MCF 10A (cell line): ENCODE results near the gene SBK2. TPM values are rescaled to one million over a fixed set of nuclear protein-coding genes. Genes with fewer than 3 reads are reported as not detected.

Source experiments
- BruUV-seq: library from RNA; stranded (reverse); fragments of 400-500 nt; replicated peaks from 2 replicates; lab custom pipeline; 2021; lab: Mats Ljungman, UMichigan
- CTCF ChIA-PET: fragments of 300-600 bp; sonication (Branson Sonifier 250); formaldehyde crosslinking; extraction: SDS; loops from one replicate; lab custom pipeline; 2021; ENCODE audit warnings: antibody characterized with exemption, inconsistent platforms; lab: Yijun Ruan, JAX
- POLR2A ChIA-PET: fragments of 300-600, 350-650 bp; sonication (Branson Sonifier 250); formaldehyde crosslinking; extraction: SDS; loops from one replicate; lab custom pipeline; 2020; ENCODE audit warnings: antibody characterized with exemption, inconsistent platforms; lab: Yijun Ruan, JAX
- DNase-seq: peaks from one replicate; pipeline ENCODE4 v3.0.0-alpha.2; 2018; ENCODE audit not compliant: unreplicated experiment
- H3K27ac Mint-ChIP-seq: one replicate; pipeline ENCODE4 v1.8.0; 2022; ENCODE audit warnings: mild to moderate bottlenecking, low read depth, mixed read lengths; ENCODE audit not compliant: unreplicated experiment
- H3K27me3 Mint-ChIP-seq: one replicate; pipeline ENCODE4 v1.8.0; 2022; ENCODE audit warnings: mixed read lengths; ENCODE audit not compliant: insufficient read depth, unreplicated experiment
- H3K36me3 Mint-ChIP-seq: one replicate; pipeline ENCODE4 v1.8.0; 2022; ENCODE audit warnings: mild to moderate bottlenecking, moderate library complexity, mixed read lengths; ENCODE audit not compliant: insufficient read depth, unreplicated experiment
- H3K4me1 Mint-ChIP-seq: one replicate; pipeline ENCODE4 v1.8.0; 2022; ENCODE audit warnings: mixed read lengths; ENCODE audit not compliant: insufficient read depth, unreplicated experiment
- H3K4me3 Mint-ChIP-seq: one replicate; pipeline ENCODE4 v1.8.0; 2022; ENCODE audit warnings: mild to moderate bottlenecking, moderate library complexity, mixed read lengths; ENCODE audit not compliant: unreplicated experiment
- H3K9me3 Mint-ChIP-seq: one replicate; pipeline ENCODE4 v1.8.0; 2022; ENCODE audit warnings: mixed read lengths; ENCODE audit not compliant: unreplicated experiment
- intact Hi-C: fragments of 100-400 bp; cut with micrococcal nuclease; formaldehyde crosslinking; loops from 2 replicates; pipeline ENCODE4 v1.14.1; 2022
- total RNA-seq: library from RNA; stranded (reverse); gene quantifications from 2 replicates; pipeline ENCODE4 v1.2.3, GENCODE V29; 2022
- TF ChIP-seq, protein P1 (sequence below): fragments of 200-600 bp; IDR thresholded peaks from one replicate; pipeline ENCODE4 v1.8.0; 2022; ENCODE audit warnings: antibody characterized with exemption, mild to moderate bottlenecking; ENCODE audit not compliant: unreplicated experiment

SBK2 gene
- total RNA-seq, 1 experiment from 2014 or later = not detected

DNA sequence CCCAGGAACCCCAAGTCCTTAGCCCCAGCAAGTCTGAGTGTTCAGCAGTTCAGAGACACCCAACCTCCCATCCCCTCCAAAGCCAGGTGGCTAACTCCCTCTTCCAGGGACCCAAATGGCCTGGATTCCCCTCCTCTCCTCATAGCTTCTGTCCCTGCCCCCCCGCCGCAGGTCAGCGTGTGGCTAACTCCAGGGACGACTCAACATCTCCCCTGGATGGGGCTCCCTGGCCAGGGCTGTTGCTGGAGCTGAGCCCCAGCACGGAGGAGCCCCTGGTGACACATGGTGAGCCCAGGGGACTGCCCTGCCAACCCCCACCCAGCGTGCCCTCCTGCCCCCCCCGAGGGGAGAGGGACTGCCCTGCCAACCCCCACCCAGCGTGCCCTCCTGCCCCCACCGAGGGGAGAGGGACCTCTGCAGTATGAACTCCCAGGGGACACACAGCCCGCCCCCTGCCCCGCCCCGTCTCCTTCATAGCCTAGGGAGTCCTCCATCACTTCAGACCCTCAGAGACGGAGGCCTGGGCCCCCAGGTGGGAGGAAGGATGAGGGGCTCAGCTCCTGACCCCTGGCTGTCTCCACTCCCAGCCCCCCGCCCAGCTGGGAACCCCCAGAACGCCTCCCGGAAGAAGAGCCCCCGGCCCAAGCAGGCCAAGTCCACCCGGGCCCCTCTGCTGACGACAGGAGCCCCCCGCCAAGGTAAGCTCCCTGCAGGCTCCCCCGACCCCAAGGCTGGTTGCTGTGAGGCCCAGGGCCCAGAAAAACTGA is 47.0 kb downstream of the SBK2 start:
- ChIA-PET POLR2A (no interaction called here), CTCF (interaction anchor here (0.7 to 1.0 kb wide), 4 partner anchors 12 to 172 kb away, joined by 3 to 4 read pairs (median 4); no protein-coding TSS in a partner anchor)
- intact Hi-C loops = no loop called here
- Mint-ChIP-seq H3K27ac (no peak overlapping the region), H3K9me3 (no peaks in the 10 kb centered on the region), H3K27me3 (no peaks in the 10 kb centered on the region), H3K36me3 (peaks cover 5% of the 10 kb centered on the region), H3K4me3 (no peak overlapping the region), H3K4me1 (peaks cover 30% of the 10 kb centered on the region)
- DNase-seq = no peak
- TF ChIP-seq, protein P1, sequence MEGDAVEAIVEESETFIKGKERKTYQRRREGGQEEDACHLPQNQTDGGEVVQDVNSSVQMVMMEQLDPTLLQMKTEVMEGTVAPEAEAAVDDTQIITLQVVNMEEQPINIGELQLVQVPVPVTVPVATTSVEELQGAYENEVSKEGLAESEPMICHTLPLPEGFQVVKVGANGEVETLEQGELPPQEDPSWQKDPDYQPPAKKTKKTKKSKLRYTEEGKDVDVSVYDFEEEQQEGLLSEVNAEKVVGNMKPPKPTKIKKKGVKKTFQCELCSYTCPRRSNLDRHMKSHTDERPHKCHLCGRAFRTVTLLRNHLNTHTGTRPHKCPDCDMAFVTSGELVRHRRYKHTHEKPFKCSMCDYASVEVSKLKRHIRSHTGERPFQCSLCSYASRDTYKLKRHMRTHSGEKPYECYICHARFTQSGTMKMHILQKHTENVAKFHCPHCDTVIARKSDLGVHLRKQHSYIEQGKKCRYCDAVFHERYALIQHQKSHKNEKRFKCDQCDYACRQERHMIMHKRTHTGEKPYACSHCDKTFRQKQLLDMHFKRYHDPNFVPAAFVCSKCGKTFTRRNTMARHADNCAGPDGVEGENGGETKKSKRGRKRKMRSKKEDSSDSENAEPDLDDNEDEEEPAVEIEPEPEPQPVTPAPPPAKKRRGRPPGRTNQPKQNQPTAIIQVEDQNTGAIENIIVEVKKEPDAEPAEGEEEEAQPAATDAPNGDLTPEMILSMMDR = no peak
- BruUV-seq = no TSS peak

- H3K4me1 Mint-ChIP-seq = peaks cover 25% of the 10 kb centered on the region
- no TSS peak for BruUV-seq
- H3K4me3 Mint-ChIP-seq = no peak overlapping the region
- H3K27ac Mint-ChIP-seq = no peak overlapping the region
- TF ChIP-seq, protein P1 = no peak
- DNase-seq = no peak
- peaks cover under 1% of the 10 kb centered on the region for H3K36me3 Mint-ChIP-seq
- ChIA-PET POLR2A (no interaction called here), CTCF (interaction anchor here (0.6 to 1.0 kb wide), 3 partner anchors 12 to 15 kb away, joined by 3 read pairs; no protein-coding TSS in a partner anchor)
- intact Hi-C loops = no loop called here
- no peaks in the 10 kb centered on the region for H3K27me3 Mint-ChIP-seq
- H3K9me3 Mint-ChIP-seq = no peaks in the 10 kb centered on the region
Measured at GRCh38 chr19:55488986-55489710, 47.8 kb downstream of the SBK2 start.

GRCh38 chr19:55487924-55488687 is 48.8 kb downstream of the SBK2 start, which contains the start of gene SSC5D:
TSS of gene SSC5D (plus strand) at chr19:55488436. CDS start at chr19:55488590, 154 bp downstream.
- ChIA-PET POLR2A (interaction anchor here (1.3 to 3.9 kb wide), 3 partner anchors 8 to 26 kb away, joined by 4 to 46 read pairs (median 5); partner anchors contain the start of genes ISOC2 and ZNF628), CTCF (interaction anchor here (0.5 to 3.1 kb wide), 8 partner anchors 13 to 812 kb away, joined by 3 to 20 read pairs (median 4); partner anchors contain the start of gene ZNF865)
- no peak for DNase-seq
- Mint-ChIP-seq H3K9me3 (no peaks in the 10 kb centered on the region), H3K36me3 (no peaks in the 10 kb centered on the region), H3K4me3 (peak within 1 kb of the TSS; percentile 55), H3K27ac (peak within 1 kb of the TSS; percentile 87), H3K27me3 (no peaks in the 10 kb centered on the region), H3K4me1 (peaks cover 25% of the 10 kb centered on the region)
- no TSS peak for BruUV-seq
- TF ChIP-seq, protein P1 = no peak
- intact Hi-C loops = no loop called here
